Ovary (tissue), 3 donors: ENCODE results near the gene INHA.

Experiments
- CTCF ChIP-seq, 3 donors: fragments of 450-650 bp in 2 of 3; fragments of 200-600 bp in 1 of 3; IDR thresholded peaks; one replicate each; pipeline versions ENCODE4 v1.5.1 to v1.8.0; 2016 to 2022; ENCODE audit warnings: antibody characterized with exemption in 3 of 3, mild to moderate bottlenecking in 1 of 3
- EP300 ChIP-seq: sonication (generic); formaldehyde crosslinking; IDR thresholded peaks from one replicate; pipeline ENCODE4 v1.6.1; 2017; ENCODE audit warnings: antibody characterized with exemption
- POLR2A ChIP-seq: fragments of 450-650 bp; IDR thresholded peaks from one replicate; pipeline ENCODE4 v1.6.1; 2017; ENCODE audit warnings: antibody characterized with exemption, mild to moderate bottlenecking, moderate library complexity
- donor health status: DM: no; HTN: no; CAD: no.

- no peak for TF ChIP-seq POLR2A
- no peak for TF ChIP-seq CTCF (IDR thresholded peaks at IDR 0.05)
- no peak for TF ChIP-seq EP300
Observed at GRCh38 chr2:219575566-219576504, 3.7 kb downstream of the INHA start.
